K562 (cell line): ENCODE measurements around the gene DNAH8. TPM values are rescaled to one million over a fixed set of nuclear protein-coding genes. Genes with fewer than 3 reads are reported as not detected.

Experiments
- ATAC-seq: fragments of 200-7000 bp; cut with Tn5 transposase; 3 replicates; pipeline ENCODE4 v1.9.1; 2020; ENCODE audit warnings: moderate library complexity
- BruUV-seq: library from RNA; stranded (reverse); fragments of 400-500 nt; replicated peaks from 2 replicates; lab custom pipeline; 2021; lab: Mats Ljungman, UMichigan
- CTCF ChIA-PET: fragments of 300-600 bp; formaldehyde crosslinking; extraction: SDS; loops from one replicate; lab custom pipeline; 2021; ENCODE audit warnings: low intra/inter-chr PET ratio; lab: Yijun Ruan, JAX
- POLR2A ChIA-PET: fragments of 300-600, 350-650 bp; sonication (Branson Sonifier 250); formaldehyde crosslinking; extraction: SDS; loops from one replicate; lab custom pipeline; 2021; ENCODE audit warnings: antibody characterized with exemption, inconsistent platforms; lab: Yijun Ruan, JAX
- DNase-seq, 4 experiments: peaks; one replicate each; pipeline versions ENCODE4 v3.0.0 to v3.0.0-alpha.2; 2011 to 2018; ENCODE audit warnings: low spot score in 3 of 4, mixed read lengths in 3 of 4; ENCODE audit errors: extremely low read depth in 1 of 4
- FAIRE-seq: peaks from 2 replicates; lab custom pipeline; 2011; peaks lifted over from hg19 to GRCh38; lab: Jason Lieb, UNC
- H2AFZ ChIP-seq: 2 replicates; pipeline ENCODE4 v1.6.0; 2011; ENCODE audit warnings: low read depth, low read length, control low read depth, inconsistent platforms
- H3K27ac ChIP-seq: fragments of 200-600 bp; 3 replicates; pipeline ENCODE4 v1.8.0; 2011; ENCODE audit warnings: low read depth, mild to moderate bottlenecking, control low read depth, inconsistent platforms, low read length, moderate library complexity, mixed read lengths; ENCODE audit errors: extremely low read depth
- H3K27me3 ChIP-seq, 2 experiments: fragments of 300-600 bp in 1 of 2; 2 replicates in 1 of 2; 3 replicates in 1 of 2; pipeline versions ENCODE4 v1.6.0 to v1.8.0; 2011; ENCODE audit warnings: inconsistent platforms in 2 of 2, low read length in 2 of 2, mild to moderate bottlenecking in 1 of 2, mixed read lengths in 1 of 2, moderate library complexity in 1 of 2; ENCODE audit not compliant: control insufficient read depth in 2 of 2, insufficient read depth in 2 of 2
- H3K36me3 ChIP-seq: fragments of 300-600 bp; 3 replicates; pipeline ENCODE4 v1.8.0; 2011; ENCODE audit warnings: mild to moderate bottlenecking, low read length, inconsistent platforms; ENCODE audit not compliant: control insufficient read depth, insufficient read depth
- H3K4me1 ChIP-seq, 2 experiments: fragments of 200-600 bp in 1 of 2; replicated peaks in 1 of 2; 2 replicates in 1 of 2; 3 replicates in 1 of 2; pipeline versions ENCODE4 v1.5.1 to v1.8.0; 2011; ENCODE audit warnings: inconsistent platforms in 2 of 2, low read length in 2 of 2, mild to moderate bottlenecking in 1 of 2, mixed read lengths in 1 of 2, moderate library complexity in 1 of 2; ENCODE audit not compliant: control insufficient read depth in 2 of 2, insufficient read depth in 2 of 2
- H3K4me2 ChIP-seq: 2 replicates; pipeline ENCODE4 v1.6.1; 2011; ENCODE audit warnings: low read length, control low read depth, inconsistent platforms, mixed read lengths; ENCODE audit not compliant: insufficient read depth
- H3K4me3 ChIP-seq: fragments of 200-600 bp; sonication (generic), shearing (Covaris generic); 2 replicates; pipeline ENCODE4 v1.5.1; 2016; ENCODE audit warnings: control low read depth, inconsistent platforms
- H3K79me2 ChIP-seq: fragments of 200-600 bp; 3 replicates; pipeline ENCODE4 v1.8.0; 2011; ENCODE audit warnings: low read length, inconsistent platforms; ENCODE audit not compliant: control insufficient read depth, insufficient read depth
- H3K9ac ChIP-seq, 2 experiments: 2 replicates each; pipeline versions ENCODE4 v1.6.0 to v1.6.1; 2011; ENCODE audit warnings: low read depth in 2 of 2, low read length in 2 of 2, control low read depth in 1 of 2, inconsistent platforms in 1 of 2, mild to moderate bottlenecking in 1 of 2, mixed read lengths in 1 of 2; ENCODE audit not compliant: insufficient read depth in 1 of 2
- H3K9me1 ChIP-seq: one replicate; pipeline ENCODE4 v1.6.0; 2011; ENCODE audit warnings: inconsistent platforms, mild to moderate bottlenecking, low read length, moderate library complexity; ENCODE audit not compliant: control insufficient read depth, insufficient read depth
- H3K9me3 ChIP-seq: replicated peaks from 2 replicates; pipeline ENCODE4 v1.5.1; 2011; ENCODE audit warnings: low read depth, low read length, inconsistent platforms; ENCODE audit not compliant: control insufficient read depth, insufficient read depth
- H4K20me1 ChIP-seq: replicated peaks from 2 replicates; pipeline ENCODE4 v1.6.1; 2011; ENCODE audit warnings: low read length, inconsistent platforms, mixed read lengths; ENCODE audit not compliant: control insufficient read depth, insufficient read depth
- ATF1 ChIP-seq, 2 experiments: fragments of 450-650 bp in 1 of 2; IDR thresholded peaks; 2 replicates each; pipeline ENCODE4 v1.6.1; 2016; ENCODE audit warnings: missing compliant biosample characterization in 1 of 2, missing genetic modification characterization in 1 of 2
- RBM25 ChIP-seq: fragments of 200-400 bp; formaldehyde crosslinking; IDR thresholded peaks from 2 replicates; pipeline ENCODE4 v1.6.1; 2018; ENCODE audit warnings: low read length, low read depth, moderate library complexity; ENCODE audit not compliant: severe bottlenecking
- RHOXF2B ChIP-seq: fragments of 250-450 bp; sonication (Bioruptor Pico); conservative IDR thresholded peaks from 2 replicates; pipeline ENCODE4 v1.5.1; 2021
- TAF1 ChIP-seq: IDR thresholded peaks from 2 replicates; pipeline ENCODE4 v1.6.1; 2011; ENCODE audit warnings: mild to moderate bottlenecking, low read length, moderate library complexity; ENCODE audit not compliant: insufficient read depth, control insufficient read depth, severe bottlenecking; ENCODE audit errors: extremely low read depth
- ZNF717 ChIP-seq: fragments of 250-450 bp; sonication (Bioruptor Pico); IDR thresholded peaks from 2 replicates; pipeline ENCODE4 v1.5.0; 2021
- WGBS: fragments of 100-300 bp; shearing (Covaris generic); methylation state at CpG from one replicate; pipeline ENCODE4 v1.1.6; 2016; ENCODE audit warnings: low coverage, mixed read lengths; ENCODE audit not compliant: insufficient coverage; ENCODE audit errors: missing lambda C conversion rate; 5-methylcytosine and 5-hydroxymethylcytosine counted together
- in situ Hi-C: fragments of 300-500 bp; cut with MboI; formaldehyde crosslinking; loops from 4 replicates; pipeline ENCODE4 v1.15.0; 2018; ENCODE audit warnings: inconsistent platforms, mixed read lengths
- intact Hi-C: fragments of 100-400 bp; cut with micrococcal nuclease; formaldehyde crosslinking; loops from 2 replicates; pipeline ENCODE4 v1.14.2; 2022
- polyA plus RNA-seq, 8 experiments: library from polyadenylated mRNA; depleted of rRNA in 4 of 8; stranded (reverse) in 5 of 8; unstranded in 3 of 8; fragments of >200 nt; fragmentation: Nextera tagmentation in 2 of 8; fragmentation: Illumina TruSeq in 1 of 8; extraction: Ambion mirVana in 2 of 8; extraction: Trizol in 1 of 8; gene quantifications; 2 replicates each; pipeline versions ENCODE4 v1.2.1 to v1.2.3, GENCODE V29; 2011 to 2014; ENCODE audit warnings: inconsistent platforms in 1 of 8, missing spikeins in 1 of 8
- total RNA-seq, 7 experiments: library from RNA; depleted of rRNA in 6 of 7; stranded (reverse); fragments of >200 nt in 6 of 7; fragmentation: Illumina TruSeq in 2 of 7; extraction: Trizol in 2 of 7; gene quantifications; 2 replicates each; pipeline versions ENCODE4 v1.2.1 to v1.2.3, GENCODE V29; 2011 to 2021; ENCODE audit warnings: low replicate concordance in 1 of 7

DNAH8 gene
- total and polyA plus RNA-seq, 9 of the 15 experiments (the other 6 are each of a cell fraction or from before 2014, with no cell fraction given), result 1.2 to 4.2 (median 2.9) TPM

DNA sequence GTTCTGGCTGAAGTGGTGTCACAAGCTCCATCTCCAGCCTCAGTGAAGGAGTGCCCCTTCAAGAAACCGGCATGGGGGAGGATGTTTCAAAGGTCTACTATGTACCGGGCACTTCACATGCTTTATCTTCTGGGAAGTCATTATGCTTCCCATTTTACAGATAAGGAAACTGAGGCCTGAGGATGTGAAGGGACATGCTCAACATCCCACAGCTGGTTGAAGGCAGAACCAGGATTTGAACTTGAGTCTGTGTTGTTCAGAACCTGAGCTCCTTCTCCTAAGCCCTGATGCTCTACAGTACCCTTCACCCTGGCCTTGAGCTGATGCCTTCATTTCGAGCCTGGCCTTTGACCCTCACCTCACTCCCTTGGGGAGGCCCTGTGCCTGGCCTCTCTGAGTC, 346.5 kb downstream of the DNAH8 start:
- ATAC-seq, result no peak
- CTCF ChIA-PET, result no interaction called here
- FAIRE-seq, result no peak
- no peak for DNase-seq
- no peak overlapping the region for H3K9ac ChIP-seq
- H3K4me1 ChIP-seq, result no peaks in the 10 kb centered on the region
- in situ Hi-C loops (no loop called here), intact Hi-C loops (no loop called here)
- H3K36me3 ChIP-seq, result no peaks in the 10 kb centered on the region
- H3K27ac ChIP-seq, result no peak overlapping the region
- no peaks in the 10 kb centered on the region for H3K9me1 ChIP-seq
- no peak overlapping the region for H3K4me3 ChIP-seq
- no peak overlapping the region for H2AFZ ChIP-seq
- TF ChIP-seq TAF1 (no peak), ZNF717 (no peak), RBM25 (peak; percentile 70)
- BruUV-seq, result no TSS peak
- H3K27me3 ChIP-seq, result peaks cover 35 to 81% of the 10 kb centered on the region in 2 experiments
- no peaks in the 10 kb centered on the region for H3K79me2 ChIP-seq
- peaks cover 14% of the 10 kb centered on the region for H4K20me1 ChIP-seq
- POLR2A ChIA-PET, result interaction anchor here (0.8 kb wide), 1 partner anchor 35 kb away, joined by 3 read pairs; no protein-coding TSS in a partner anchor
- no peak overlapping the region for H3K4me2 ChIP-seq
- WGBS, result 0% methylated on average over 3 of the region's 3 CpGs
- no peaks in the 10 kb centered on the region for H3K9me3 ChIP-seq

DNA sequence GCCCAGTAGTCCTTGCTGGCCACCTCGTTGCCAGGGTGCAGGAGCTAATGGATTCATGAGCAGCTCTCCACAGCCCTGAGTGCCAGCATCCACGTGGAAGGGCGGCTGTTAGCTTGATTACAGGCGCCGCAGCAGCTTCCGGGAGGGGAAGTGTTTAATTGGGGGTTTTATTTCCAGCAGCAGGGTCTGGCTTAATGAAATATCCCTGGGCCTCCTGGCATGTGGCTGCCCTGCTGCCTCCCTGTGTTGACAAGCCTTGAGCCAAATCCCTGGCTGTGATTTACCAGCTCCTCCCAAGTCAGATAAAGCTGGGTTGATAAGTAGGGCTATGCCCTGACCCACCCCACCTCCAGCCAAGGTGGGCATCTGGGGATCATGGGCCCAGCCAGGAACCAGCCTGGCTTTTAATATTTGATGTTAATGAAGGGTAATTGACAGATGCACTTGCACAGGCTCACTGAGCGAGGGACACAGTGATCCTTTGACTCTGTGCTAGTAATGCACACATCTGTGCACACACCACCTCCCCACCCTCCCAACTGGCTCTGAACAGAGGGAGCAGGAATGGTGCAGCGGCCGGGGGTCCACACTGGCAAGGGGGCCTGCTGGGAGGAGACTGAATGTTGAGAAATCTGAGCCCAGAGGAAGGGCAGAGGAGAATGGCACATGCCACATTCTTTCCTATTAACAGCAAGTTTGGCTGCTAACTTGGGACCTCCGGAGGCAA, 347.1 kb downstream of the DNAH8 start:
- BruUV-seq, result no TSS peak
- Histone ChIP-seq H3K27me3 (peaks cover 39 to 79% of the 10 kb centered on the region in 2 experiments), H3K9ac (no peak overlapping the region), H3K9me1 (no peaks in the 10 kb centered on the region), H3K36me3 (no peaks in the 10 kb centered on the region), H3K4me3 (no peak overlapping the region), H2AFZ (no peak overlapping the region), H3K4me1 (no peaks in the 10 kb centered on the region), H3K79me2 (no peaks in the 10 kb centered on the region), H4K20me1 (peaks cover 14% of the 10 kb centered on the region), H3K4me2 (no peak overlapping the region), H3K27ac (no peak overlapping the region), H3K9me3 (no peaks in the 10 kb centered on the region)
- DNase-seq (no peak), ATAC-seq (no peak), FAIRE-seq (no peak)
- TF ChIP-seq ATF1 (CRISPR knock-in tag; IDR thresholded peaks at IDR 0.05), result no peak
- TF ChIP-seq ATF1 (tag; IDR thresholded peaks at IDR 0.05), result no peak
- no peak for TF ChIP-seq RHOXF2B (CRISPR knock-in tag)
- ChIA-PET POLR2A (interaction anchor here (0.8 kb wide), 1 partner anchor 36 kb away, joined by 3 read pairs; no protein-coding TSS in a partner anchor), CTCF (no interaction called here)
- intact Hi-C loops (no loop called here), in situ Hi-C loops (no loop called here)
- 0% methylated on average over 10 of the region's 10 CpGs for WGBS
